ENCODE data around the gene MVK. TPM values are rescaled to one million over a fixed set of nuclear protein-coding genes. Genes with fewer than 3 reads are reported as not detected.

The MVK gene
- total RNA-seq, 6 experiments from 2014 or later, result 14.2 to 60.0 (median 37.6) TPM

DNA sequence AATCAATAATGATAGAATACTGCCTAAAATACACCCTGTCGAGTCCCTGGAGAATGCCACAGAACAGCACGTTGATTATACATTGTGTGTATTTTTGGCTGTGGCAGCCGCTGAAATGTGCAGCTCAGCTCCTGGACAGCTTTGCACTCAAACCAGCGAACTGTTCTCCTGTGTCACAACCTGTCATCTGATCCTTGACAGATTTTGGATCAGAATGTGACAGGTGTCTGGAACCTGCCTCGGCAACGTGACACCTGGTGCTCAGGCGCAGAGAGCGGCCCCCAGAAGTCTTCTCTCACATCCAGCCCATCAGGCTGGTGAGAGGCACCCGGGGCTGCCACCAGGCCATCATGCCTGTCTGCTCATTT, 19.3 kb downstream of the MVK start:
- WGBS (ENCODE audit: insufficient coverage, low coverage, low lambda C conversion rate, missing lambda C conversion rate), result 44% methylated on average over 6 of the region's 9 CpGs
- Histone ChIP-seq H3K4me3 (no peak overlapping the region), H3K9me3 (no peaks in the 10 kb centered on the region), H3K27ac (no peak overlapping the region), H3K36me3 (peaks cover 0 to 36% (median 3%) of the 10 kb centered on the region in 4 donors), H3K4me1 (peaks cover 0 to 19% (median 10%) of the 10 kb centered on the region in 4 donors), H3K27me3 (no peaks in the 10 kb centered on the region)
- no peak for TF ChIP-seq POLR2A (IDR thresholded peaks at IDR 0.05)
- TF ChIP-seq, protein P1, sequence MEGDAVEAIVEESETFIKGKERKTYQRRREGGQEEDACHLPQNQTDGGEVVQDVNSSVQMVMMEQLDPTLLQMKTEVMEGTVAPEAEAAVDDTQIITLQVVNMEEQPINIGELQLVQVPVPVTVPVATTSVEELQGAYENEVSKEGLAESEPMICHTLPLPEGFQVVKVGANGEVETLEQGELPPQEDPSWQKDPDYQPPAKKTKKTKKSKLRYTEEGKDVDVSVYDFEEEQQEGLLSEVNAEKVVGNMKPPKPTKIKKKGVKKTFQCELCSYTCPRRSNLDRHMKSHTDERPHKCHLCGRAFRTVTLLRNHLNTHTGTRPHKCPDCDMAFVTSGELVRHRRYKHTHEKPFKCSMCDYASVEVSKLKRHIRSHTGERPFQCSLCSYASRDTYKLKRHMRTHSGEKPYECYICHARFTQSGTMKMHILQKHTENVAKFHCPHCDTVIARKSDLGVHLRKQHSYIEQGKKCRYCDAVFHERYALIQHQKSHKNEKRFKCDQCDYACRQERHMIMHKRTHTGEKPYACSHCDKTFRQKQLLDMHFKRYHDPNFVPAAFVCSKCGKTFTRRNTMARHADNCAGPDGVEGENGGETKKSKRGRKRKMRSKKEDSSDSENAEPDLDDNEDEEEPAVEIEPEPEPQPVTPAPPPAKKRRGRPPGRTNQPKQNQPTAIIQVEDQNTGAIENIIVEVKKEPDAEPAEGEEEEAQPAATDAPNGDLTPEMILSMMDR (IDR thresholded peaks at IDR 0.05), result no peak
- no peak for ATAC-seq
- intact Hi-C loops (cut with DNase I), result loop anchor here in 1 of 2 donors (10.0 kb wide), 1 partner anchor 68 kb away; no protein-coding TSS in a partner anchor
- no peak for DNase-seq

DNA sequence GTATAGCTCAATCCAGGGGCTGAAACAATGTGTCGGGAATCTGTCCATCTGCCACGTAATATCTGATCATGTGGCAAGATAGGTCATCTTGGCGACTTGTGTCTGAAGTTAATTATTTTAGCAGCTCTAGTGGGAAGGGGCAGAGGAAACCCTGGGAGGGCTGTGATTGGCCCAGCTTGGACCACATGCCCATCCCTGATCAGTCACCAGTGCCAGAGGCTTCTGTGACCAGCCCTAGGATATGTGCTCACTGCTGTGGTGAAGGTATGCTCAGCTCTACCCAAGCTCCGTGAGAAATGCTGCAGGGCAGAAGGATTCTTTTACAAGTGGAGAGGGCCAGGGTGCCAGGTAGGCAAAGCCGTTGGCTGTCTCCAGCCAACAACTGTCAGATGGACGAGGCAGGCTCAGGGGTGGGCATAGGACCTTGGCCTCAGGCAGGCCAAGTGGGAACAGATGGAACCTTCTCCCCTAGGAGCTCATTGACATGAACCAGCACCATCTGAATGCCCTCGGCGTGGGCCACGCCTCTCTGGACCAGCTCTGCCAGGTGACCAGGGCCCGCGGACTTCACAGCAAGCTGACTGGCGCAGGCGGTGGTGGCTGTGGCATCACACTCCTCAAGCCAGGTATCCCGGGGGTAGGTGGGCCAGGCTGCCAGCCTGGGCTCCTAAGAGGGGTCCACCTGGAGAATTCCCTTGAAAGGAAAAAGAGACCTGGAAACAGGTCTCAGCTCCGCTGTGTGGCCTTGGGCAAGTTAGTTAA, 21.1 kb downstream of the MVK start:
- no peaks in the 10 kb centered on the region for H3K9me3 ChIP-seq
- peak; percentile 80 for TF ChIP-seq POLR2A (IDR thresholded peaks at IDR 0.05)
- TF ChIP-seq, protein P1 (IDR thresholded peaks at IDR 0.05), result no peak
- no peaks in the 10 kb centered on the region for H3K27me3 ChIP-seq
- H3K36me3 ChIP-seq, result peaks cover 0 to 36% (median 3%) of the 10 kb centered on the region in 4 donors
- H3K27ac ChIP-seq, result no peak overlapping the region
- peaks cover 0 to 14% (median 6%) of the 10 kb centered on the region in 4 donors for H3K4me1 ChIP-seq
- WGBS (ENCODE audit: insufficient coverage, low coverage, low lambda C conversion rate, missing lambda C conversion rate), result 64% methylated on average over 8 of the region's 15 CpGs
- no peak overlapping the region for H3K4me3 ChIP-seq
- DNase-seq, result no peak
- intact Hi-C loops (cut with DNase I), result loop anchor here (5.0 to 10.0 kb wide), 3 partner anchors 70 to 183 kb away; no protein-coding TSS in a partner anchor
- peak in 1 of 4 donors; percentile 19 for ATAC-seq

DNA sequence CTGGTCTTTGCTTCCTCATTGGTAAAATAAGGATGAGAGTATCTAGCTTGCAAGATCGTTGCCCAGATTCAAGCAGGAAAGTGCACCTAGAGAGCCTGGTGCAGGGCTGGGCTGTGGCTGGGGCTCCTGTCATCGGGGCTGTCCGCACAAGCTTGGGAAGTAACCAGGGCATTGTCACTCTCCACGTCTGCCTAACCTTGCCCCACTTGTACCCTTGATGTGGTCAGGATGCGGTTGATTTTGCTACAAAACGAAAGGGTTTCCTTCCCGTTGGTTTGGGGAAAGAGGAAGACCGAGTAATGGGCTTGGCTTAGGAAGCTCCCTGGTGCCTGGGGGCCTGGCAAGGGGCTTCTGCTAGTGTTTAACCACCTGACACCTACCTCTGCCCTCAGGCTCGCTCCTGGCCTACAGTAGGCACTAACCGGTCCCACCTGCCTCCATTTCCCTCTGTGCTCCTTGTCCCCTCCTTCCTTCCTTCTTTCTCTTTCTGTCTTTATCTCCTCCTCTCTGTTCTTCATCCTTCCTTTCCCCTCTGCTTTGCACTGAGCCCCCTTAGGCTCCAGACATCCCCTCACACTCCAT, 21.8 kb downstream of the MVK start:
- intact Hi-C loops (cut with DNase I), result loop anchor here (5.0 to 10.0 kb wide), 3 partner anchors 71 to 182 kb away; no protein-coding TSS in a partner anchor
- Histone ChIP-seq H3K4me1 (peaks cover 0 to 14% (median 6%) of the 10 kb centered on the region in 4 donors), H3K27me3 (no peaks in the 10 kb centered on the region), H3K36me3 (peaks cover 0 to 36% (median 3%) of the 10 kb centered on the region in 4 donors), H3K9me3 (no peaks in the 10 kb centered on the region), H3K27ac (no peak overlapping the region), H3K4me3 (no peak overlapping the region)
- TF ChIP-seq, protein P1 (IDR thresholded peaks at IDR 0.05), result no peak
- TF ChIP-seq POLR2A (IDR thresholded peaks at IDR 0.05), result no peak
- DNase-seq (no peak), ATAC-seq (no peak)
- WGBS (ENCODE audit: insufficient coverage, low coverage, low lambda C conversion rate, missing lambda C conversion rate), result 80% methylated on average over 1 of the region's 10 CpGs

DNA sequence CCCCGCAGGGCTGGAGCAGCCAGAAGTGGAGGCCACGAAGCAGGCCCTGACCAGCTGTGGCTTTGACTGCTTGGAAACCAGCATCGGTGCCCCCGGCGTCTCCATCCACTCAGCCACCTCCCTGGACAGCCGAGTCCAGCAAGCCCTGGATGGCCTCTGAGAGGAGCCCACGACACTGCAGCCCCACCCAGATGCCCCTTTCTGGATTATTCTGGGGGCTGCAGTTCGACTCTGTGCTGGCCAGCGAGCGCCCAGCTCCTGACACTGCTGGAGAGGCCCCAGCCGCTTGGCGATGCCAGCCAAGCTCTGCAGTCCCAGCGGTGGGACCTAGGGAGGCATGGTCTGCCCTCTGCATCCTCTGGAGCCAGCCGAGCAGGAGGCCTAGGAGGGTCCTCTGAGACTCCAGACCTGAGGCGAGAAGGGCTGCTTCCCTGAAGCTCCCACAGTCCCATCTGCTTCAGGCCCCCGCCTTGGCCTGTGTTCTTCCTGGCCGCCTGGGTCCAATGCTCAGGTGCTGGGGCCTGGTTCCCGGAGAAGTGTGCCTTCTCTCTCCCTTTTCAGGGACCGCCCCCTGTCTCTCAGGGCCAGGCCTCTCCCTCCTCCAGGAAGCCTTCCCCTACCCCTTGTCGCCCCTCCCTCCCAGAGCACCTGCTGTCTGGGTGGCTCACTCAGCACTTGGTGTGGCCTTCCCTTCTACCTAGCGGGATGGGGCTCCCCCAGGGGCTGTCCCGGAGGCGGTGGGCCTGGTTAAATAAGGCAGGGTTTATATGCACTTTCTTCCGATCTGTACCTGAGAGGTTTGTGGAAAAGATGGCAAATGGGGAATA, 23.0 kb downstream of the MVK start:
- peaks cover 0 to 36% (median 3%) of the 10 kb centered on the region in 4 donors for H3K36me3 ChIP-seq

More for the DNA sequence above, 23.0 kb downstream of the MVK start:
- TF ChIP-seq, protein P1 (IDR thresholded peaks at IDR 0.05), result no peak
- no peak for TF ChIP-seq POLR2A (IDR thresholded peaks at IDR 0.05)
- intact Hi-C loops (cut with DNase I), result loop anchor here (5.0 to 10.0 kb wide), 3 partner anchors 72 to 181 kb away; no protein-coding TSS in a partner anchor
- Histone ChIP-seq H3K27ac (no peak overlapping the region), H3K4me1 (peaks cover 0 to 14% (median 5%) of the 10 kb centered on the region in 4 donors), H3K9me3 (no peaks in the 10 kb centered on the region), H3K4me3 (no peak overlapping the region), H3K27me3 (no peaks in the 10 kb centered on the region)
- ATAC-seq (no peak), DNase-seq (no peak)
- 76% methylated on average over 4 of the region's 24 CpGs for WGBS (ENCODE audit: insufficient coverage, low coverage, low lambda C conversion rate, missing lambda C conversion rate)

All from right lobe of liver (tissue), 6 donors.